HG03432 (cell line): Measurements from ENCODE around the gene NKX2-3.

Experiments
- ATAC-seq: cut with Tn5 transposase; IDR thresholded peaks from one replicate; pipeline ENCODE4 v1.9.1; 2021; ENCODE audit warnings: mild to moderate bottlenecking, moderate library complexity; ENCODE audit not compliant: unreplicated experiment

NKX2-3 gene

GRCh38 chr10:99532687-99533495, at the start of gene NKX2-3:
Gene NKX2-3, plus strand, starts transcription at chr10:99532942. Its CDS starts 190 bp downstream, at chr10:99533132.
- peak; percentile 66 for ATAC-seq

GRCh38 chr10:99484626-99485581, 47.8 kb upstream of the NKX2-3 start:
- ATAC-seq, result no peak

- no peak for ATAC-seq
Observed at GRCh38 chr10:99487125-99487807, 45.5 kb upstream of the NKX2-3 start.

- ATAC-seq, result no peak
Observed at GRCh38 chr10:99489271-99489670, 43.5 kb upstream of the NKX2-3 start.

GRCh38 chr10:99497343-99498025, 35.3 kb upstream of the NKX2-3 start:
- ATAC-seq, result no peak

GRCh38 chr10:99506416-99506815, 26.3 kb upstream of the NKX2-3 start:
- ATAC-seq, result no peak

- no peak for ATAC-seq
Observed at GRCh38 chr10:99507265-99507664, 25.5 kb upstream of the NKX2-3 start.

DNA sequence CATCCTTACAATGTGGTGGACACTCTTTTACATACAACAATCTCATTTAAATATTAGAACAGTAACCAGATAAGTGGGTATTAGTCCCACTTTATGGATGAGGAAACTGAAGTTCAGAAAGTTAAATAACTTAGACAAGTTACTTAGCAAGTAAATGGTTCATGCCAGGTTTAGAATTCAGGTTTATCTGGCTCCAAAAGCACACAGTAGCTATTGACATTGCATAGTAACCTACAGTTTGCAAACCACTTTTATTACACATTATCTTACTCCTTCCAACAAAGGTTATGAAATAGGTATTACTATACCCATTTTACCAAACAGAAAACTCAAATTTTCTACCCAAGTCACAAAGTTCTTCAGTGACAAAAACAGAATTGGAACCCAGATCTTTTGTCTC, 19.7 kb upstream of the NKX2-3 start:
- ATAC-seq, result no peak

DNA sequence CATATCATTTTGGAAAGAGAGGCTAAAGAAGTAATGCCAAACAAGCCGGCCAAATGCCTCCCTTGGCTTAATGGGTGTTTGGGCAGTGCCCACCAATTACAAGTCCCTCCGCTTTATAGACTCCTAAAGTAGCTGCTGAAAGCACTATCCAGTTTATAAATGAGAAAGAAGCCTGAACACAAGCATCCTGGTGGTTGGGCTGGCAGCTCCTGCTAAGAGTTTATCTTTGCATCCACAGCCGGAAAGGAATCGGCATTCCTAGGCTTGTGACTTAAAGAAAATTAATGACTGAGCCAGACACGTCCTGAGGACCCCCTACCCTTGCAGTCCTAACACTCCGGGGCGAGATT, 13.1 kb upstream of the NKX2-3 start:
- no peak for ATAC-seq

DNA sequence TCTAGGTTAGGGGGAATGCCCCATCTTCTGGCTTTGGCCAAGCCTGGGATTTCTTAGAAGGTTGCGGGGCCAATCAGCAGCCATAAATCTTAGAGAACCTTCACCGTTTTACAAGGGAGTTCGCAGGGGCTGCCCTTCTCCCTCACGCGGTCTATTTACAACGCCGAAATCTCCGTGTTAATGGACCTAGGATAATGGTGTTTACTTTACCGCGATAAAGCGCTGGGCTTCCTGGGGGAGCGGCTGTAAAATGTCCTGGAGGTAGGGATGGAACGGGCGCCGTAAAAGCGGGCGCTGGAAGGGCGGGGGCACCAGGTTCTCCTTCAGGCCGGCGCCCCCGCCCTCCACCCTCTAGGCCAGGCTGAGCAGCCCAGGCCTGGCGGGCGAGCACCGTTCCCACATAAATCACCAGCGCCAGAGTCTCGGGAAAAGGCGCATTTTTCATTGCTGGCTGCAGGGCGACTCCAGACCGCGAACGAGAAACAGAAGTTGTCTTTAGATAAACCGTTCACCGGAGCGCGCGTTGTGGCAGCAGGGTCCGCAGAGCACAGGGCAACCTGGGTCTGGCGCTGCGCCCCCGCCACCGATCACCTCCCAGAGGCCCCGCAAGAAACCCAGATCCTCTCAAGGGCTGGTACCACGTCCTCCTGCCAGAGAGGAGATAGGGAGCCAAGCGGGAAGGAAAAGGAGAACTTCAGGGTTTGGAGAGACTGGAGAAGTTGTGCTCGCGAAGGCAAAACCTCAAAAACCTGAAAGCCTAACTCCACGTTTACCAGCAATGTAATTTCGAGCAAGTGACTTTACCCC, 12.5 kb upstream of the NKX2-3 start:
- no peak for ATAC-seq

DNA sequence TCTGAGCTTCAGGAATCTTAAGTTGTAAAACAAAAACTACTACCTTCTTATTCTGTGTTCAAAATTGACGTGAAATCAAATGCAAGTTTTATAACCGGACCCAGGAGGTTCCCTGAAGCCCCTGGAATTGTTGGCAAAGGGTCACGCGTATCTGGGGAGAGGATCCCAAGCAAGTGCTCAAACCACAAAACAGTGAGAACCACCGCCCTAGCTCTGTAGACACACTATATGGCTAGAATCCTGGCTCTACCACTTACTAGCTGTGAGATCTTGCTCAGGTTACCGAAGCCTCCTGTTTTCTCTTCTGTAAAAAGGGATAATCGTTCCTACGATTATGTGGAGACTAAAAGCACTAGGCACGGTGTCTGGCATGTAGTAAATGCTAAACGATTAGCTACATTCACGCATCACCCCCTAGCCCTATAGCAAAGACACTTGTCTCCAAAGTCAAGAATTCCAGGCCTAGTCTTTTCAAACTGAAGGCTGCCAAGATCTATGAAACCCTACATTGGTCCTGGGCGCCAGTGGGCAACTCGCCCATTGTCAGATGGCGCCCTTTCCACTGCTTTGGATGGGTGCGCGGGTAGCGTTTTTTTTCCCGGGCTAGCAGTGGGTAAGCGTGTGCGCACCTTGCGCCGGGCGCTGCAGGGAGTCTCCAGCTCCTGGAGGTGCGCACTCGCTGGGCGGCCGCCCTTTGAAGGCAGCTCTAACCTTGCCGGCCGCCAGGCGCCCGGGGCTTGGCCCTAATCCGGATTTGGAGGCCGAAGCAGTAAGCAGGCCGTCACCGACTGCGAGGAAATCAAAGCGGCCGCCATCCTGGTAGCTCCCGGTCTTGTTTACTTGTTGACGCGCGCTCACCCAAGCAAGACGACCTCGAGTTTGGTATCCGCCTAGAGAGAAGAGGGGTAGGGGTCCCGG, 11.6 kb upstream of the NKX2-3 start:
- no peak for ATAC-seq

DNA sequence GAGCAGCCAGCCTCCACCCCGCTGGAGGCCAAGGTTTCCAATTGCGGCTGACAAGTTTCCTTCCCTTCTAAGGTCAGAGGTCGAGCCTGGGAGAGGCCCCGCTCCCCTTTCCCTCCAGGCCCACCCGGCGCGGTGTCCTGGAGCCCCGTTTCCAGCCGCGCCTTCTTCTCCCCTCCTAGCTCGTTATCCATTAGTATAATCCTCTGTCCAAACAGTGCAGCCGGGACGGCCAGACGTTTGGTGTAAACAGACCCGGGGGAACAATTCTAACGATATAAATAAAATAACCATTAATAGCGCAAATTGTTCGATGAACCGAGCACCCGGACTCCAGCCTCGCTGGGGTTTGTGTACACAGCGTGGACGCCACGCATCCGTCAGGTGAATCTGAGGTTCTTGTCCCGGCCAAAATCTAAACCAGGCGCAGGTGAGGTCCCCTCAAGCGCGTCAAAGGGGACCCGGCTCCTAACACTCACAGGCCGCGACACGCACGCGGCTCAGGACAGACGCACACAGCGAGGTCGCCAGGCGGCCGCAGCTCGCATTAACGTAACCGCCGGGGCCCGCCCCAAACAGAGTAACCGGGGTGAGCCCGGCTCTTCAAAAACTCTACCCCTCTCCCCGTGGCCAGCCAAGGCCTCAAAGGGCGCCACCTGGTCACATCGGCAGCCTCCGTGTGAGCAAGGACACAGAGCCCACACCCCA, 10.8 kb upstream of the NKX2-3 start:
- ATAC-seq, result no peak

DNA sequence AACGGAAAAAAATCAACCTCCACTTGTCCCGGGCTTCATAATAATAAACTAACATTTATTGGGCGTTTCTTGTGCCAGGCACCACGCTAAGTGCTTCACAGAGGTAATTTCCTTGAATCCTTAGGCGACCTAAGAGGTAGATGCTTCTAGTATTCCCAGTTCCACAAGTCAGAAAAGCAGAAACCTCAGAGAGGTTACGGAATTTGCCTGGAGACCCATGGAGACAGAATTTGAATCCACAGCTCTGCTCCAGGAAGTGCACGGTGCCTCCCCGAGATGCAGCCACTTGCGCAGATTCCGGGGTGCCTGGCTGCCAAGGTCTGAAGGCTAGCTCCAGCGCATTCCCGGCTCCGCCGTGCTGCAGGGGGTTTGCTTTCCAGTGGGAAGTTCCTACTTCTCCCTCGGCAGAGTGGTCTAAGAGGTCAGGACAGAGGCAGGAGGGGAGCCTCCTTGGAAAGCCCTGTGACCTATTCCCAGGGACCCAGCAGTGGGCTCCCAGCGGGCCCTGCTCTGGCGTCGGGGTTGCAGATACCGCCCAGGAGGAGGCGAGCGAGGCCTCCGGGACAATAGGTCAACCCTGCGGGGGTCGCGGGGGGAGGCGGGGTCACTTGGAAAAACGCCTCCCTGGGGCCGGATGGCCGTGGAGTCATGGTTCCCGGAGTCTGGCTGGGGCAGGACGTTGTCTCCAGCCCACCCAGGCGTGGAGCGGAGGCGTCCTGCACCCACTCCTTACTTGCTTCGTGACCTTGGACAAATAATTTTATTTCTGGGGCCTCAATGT, 10.1 kb upstream of the NKX2-3 start:
- no peak for ATAC-seq

GRCh38 chr10:99523251-99523773, 9.4 kb upstream of the NKX2-3 start:
- ATAC-seq, result no peak

DNA sequence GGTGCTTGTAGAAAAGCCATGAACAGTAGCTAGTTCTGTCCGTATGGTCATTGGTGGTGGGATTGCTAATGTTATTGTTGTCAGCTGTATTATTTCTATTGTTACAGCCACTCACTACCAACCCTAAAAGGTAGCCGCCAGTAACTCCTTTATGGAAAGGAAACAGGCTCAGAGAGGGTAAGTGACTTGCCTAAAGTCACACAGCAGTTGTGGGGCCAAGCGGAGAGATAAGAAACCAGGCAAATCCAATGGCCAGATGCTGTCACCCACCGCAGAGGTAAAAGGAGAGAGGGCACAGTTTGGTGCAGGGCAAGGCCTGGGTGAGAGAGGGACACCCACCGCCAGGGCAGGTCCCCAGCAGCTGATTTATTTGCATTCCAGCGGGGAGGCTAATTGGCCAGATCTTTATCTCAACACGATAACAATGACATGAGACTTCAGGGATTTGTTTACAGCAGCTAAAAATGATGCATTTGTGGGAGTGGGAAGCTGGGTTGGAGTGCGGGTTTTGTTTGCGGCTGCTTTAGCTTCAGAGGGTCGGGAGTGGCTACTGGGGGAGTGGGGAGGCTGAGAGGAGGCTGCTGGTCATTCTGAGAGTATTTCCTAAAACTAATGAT, 8.6 kb upstream of the NKX2-3 start:
- ATAC-seq, result no peak

DNA sequence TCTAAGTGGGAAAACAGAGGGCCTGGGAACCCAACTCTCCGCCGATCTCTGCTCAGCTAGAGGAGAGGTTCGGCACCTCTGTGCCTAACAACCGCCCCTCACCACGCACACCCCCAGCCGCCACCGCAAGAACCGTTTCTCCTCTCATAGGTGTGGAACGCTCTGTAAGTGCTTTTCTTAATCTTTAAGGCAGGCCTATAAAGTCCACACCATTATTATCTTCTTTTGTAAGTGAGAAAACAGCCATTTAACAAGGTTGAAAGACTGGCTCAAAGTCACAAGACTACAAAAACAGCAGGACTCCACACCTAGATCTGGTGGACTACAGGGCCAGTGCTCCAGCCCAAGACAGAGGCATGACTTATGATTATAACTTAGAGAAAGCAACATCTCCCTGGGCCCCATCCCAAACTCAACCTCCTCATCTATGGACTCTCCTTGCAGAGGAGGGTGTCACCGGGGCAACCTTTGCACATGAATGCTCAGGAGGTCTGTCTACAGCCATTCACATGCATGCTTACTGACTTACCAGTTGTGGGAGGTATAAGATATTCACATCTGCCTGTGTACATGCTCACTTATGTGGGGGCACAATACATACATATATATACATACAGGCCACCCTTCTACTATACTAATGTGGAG, 7.9 kb upstream of the NKX2-3 start:
- ATAC-seq, result no peak
